Stimulated activated CD8-positive, alpha-beta memory T cell treated with anti-CD3 and anti-CD28 coated beads, Interleukin-7, amount 100 ng/mL, for 48 hours (primary cell): ENCODE results near the gene SH3RF1.

Experiments used
- DNase-seq, 2 donors: peaks; one replicate each; pipeline ENCODE4 v3.0.0-alpha.2; 2020; ENCODE audit warnings: low read depth in 1 of 2; ENCODE audit errors: extremely low read depth in 1 of 2

SH3RF1 gene

DNA sequence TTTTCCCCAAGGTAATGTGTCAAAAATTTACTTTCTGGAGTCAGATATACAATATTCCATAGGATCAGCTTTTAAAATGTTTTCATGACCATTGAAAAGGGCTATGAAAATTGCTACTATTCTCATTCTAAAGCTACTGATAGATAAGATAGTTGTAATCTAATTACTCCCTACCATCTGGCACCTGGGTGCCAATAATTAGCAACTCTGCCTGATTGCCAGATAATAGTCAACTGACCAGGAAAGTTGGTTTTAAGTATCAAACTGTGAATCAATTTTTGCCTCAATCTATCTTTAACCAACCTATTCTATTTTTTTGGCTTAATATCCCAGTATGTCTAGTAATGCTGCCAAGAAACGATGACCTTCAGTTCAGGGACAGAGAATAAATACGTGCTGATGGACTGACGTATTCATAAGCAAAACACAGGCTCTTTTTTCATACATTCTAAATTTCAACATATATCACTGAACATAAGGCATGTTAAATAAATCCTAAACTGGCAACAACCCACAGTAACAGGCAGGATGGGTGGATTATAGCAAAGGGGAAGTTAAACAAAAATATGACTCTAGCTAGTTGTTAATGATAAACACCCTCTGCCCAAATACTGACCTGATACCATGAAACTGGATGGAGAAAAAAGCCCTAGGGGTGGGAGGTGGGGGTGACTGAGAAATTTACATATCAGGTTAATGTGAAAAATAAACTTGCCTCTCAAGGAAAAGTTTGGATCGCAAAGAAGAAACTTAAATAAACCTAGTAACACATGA, 18.2 kb downstream of the SH3RF1 start:
- DNase-seq, result no peak

DNA sequence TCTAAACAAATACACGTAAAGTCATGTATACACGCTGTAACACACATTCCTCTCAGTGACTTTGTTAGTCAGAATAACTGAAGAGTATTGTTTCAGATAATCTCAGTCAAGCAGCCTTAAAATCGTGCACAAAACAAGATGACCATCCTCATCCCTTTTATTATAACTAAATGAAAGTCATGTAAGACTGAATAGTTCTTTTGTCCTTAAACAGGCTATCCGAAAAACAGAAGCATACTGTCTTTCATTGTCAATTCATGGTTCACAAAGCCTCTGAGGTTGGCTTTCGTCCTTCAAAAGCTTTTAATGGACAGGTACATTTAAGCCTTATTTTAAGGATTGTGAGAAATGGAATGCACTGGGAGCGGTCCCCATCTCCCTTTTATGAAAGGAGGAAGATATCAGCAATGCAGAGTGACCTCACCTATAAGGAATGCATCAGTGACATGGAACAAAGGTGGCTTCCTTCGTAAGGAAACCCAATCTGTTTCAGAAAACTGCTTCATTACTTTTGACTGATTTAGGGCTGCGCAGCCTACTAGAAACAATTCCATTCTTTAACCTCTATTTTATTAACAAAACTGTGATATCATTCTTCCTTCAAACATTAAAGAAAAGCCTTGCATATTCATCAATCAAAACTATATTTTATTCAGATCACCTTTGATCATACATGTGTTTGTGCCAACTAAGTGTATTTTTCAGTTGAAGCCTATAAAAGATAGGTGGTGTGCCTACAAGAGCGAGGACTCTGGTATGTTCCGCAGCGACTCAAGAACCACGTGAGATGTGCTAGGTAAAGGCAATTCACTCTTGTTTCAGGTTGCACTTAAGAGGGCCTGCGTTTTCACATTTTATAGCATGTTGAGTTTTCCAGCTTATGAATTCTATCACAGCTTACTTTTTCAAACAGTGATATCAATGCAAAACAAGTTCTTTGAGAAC, 19.2 kb downstream of the SH3RF1 start:
- DNase-seq, result no peak

DNA sequence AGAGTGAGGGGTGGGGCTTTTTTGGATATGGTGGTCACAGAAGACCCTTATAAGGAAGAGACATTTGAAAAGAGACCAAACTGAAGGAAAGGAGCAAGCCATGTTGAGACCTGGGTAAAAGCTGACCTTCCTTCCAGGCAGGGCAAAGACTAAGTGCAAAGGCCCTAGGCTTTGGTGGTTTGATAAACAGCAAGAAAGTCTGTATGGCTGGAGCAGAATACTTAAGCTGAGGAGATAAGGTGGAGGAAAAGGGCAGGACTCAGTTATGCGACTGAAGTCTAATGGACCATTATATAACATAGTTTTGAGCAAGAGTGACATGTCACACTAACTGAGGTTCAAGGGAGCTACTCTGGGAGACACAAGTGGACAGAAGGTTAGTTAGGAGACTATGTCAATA, 20.0 kb downstream of the SH3RF1 start:
- no peak for DNase-seq

DNA sequence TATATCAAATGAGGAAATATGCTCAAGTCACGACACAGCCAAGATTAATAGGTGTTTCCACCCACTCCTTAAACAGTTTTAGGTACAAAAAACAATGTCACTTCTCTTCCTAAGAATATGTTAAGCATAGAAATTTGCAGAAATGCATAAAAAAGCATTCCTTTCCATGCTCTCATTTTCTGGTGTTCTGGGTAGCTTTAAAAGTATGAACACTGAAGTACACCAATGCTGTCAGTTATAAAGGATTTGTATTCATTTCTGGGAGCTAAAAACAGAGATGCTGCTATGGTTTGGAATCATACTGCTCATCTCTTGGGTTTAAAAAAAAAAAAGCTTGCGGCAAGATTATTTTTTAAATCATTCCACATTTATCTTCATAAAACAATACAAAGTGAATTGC, 20.8 kb downstream of the SH3RF1 start:
- no peak for DNase-seq

DNA sequence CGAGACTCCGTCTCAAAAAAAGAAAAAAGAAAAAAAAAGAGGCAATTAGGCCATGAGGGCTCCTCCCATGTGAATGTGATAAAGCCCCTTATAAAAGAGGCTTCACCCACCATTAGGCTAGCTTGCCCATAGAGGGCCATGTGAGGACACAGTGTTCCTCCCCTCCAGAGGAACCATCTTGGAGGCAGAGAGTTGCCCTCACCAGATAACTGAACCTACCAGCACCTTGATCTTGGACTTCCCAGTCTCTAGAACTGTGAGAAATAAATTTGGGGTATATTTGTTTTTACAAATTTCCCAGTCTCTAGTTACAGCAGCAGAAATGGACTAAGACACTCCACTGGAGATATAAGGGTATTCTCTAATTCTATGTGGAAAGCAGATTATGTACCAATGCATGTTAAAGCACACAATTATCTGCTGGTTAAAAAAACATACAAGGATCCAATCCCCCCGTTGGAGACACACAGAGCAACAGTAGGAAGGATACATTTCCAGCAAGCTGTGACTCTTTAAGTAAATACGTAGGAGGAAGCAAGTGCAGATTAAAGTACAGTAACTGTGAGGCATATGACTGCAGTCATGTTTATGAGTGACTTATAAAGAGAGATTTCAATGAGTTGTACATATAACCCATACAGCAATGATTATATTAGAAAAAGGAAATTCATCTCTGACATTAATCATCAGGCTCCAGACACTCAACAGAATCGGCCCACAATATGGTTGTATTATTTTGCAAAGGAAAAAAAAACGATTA, 21.4 kb downstream of the SH3RF1 start:
- DNase-seq, result no peak

DNA sequence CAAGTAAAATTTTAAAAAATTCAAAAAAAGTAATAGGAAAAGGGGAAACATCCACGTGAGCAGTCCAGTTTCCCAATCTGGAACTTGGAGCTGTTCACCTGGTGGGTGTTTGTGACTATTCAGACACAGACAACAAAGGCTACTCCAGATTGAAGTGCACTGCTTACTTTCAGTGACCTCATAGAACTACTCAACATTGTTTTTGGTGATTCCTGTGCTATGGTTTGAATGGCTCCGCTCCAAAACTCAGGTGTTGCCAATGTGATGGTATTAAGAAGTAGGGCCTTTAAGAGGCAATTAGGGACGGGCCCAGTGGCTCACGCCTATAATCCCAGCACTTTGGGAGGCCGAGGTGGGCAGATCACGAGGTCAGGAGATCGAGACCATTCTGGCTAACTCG, 22.1 kb downstream of the SH3RF1 start:
- DNase-seq, result no peak

DNA sequence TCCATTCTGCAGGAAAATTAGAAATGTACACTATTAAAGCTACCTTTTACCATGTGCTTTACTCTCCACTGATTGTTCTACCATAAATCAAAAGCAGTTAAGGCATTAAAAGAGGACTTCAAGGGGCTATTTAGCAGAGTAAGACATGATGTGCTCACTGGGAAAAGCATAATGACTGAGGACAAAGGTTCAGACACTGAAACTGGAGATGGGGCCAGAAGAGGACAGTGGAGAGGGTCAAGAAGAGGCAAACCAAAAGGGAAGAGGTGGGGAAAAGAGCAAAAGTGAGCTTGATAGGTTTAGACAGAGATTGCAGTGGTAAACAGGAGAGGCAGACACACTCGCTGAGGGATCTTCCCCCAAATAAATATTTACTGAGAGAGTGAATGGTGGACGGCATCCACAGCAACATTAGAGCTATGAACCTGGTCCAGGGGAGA, 23.8 kb downstream of the SH3RF1 start:
- DNase-seq, result no peak

DNA sequence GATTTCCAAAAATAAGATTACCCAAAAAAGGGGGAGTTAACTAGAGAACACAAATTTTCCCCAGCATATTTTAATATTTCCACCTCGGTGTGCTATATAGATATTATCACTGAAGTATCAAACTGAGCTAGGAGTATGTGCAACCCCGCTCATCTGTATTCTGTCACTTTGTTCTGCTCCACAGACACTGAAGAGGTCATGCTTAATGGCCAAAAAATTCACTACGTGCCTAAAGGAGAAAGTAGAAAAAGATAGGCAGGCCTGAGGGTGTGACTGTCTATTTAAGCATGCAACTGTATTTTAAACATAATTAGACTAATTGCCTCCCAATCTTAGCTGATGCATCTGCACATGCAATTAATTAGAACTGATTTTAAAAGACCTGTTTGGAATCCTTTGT, 24.5 kb downstream of the SH3RF1 start:
- DNase-seq, result no peak

DNA sequence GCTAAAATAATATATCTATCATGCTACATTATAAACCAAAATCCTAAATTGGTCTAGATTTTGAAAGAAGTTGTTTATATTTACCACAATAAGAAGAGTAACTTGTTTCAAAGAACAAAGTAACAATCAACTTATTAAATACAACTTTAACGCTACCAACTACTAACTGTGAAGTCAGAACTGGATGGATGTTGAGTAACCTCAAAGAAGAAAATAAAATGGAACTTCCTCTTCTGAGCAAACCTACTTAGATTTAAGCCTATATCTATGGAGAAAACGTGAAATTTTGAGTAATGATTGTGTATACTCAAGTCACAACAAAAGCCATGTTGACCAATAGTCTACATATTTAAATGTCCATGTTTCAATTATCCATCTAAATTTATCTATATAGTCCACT, 25.7 kb downstream of the SH3RF1 start:
- DNase-seq, result no peak

DNA sequence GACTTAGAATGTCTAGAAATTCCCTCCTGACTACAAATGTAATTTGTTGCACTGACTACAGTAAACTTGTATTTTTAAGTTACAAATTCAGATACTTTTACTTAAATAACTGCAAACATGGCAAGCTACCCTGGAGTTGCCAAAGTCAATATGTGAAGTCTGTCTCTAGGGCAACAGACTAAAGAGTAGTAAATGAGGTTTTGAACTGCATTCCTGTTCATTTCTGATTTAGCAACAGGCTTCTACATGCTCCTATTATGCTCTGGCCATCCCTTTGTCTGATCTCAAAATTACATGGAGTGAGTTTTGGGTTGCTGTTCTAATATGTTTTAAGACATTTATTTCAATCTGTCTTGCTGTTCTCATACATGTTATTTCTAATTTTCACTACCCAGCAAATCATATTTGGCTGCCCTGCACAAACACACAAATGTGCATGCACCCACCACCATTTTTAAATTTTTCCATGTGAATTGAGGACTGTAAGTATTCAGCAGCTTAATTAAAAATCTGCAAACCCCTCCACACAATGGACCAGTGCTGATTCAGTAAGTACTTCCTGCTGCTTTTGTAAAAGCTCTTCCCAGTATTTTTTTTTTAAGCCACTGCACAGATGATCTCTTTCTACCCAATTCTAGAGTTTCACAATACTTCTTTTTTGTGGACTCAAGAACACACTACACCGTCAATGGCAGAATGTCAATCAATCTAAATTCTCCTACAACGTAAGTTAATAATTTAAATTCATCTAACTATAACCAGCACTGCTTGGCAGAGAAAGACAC, 26.7 kb downstream of the SH3RF1 start:
- DNase-seq, result no peak

DNA sequence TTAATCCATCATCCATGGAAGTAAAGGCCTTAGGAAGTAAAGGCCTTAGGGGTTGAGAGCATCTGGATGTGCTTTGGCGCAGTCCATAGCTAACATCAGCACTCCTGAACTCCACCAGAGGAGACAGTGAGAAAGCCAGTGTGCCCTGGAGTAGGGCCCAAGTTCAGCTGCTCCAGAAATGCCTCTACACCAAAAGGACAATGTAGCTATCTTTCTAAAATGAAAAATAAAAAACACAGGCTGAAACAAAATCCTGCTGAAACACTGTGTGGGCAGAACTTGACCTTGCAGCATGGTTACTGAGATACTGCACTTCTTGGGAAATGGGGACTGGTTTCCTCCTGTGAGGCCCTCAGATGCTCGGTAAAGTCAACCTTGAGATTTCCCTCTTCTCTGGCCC, 29.3 kb downstream of the SH3RF1 start:
- no peak for DNase-seq

DNA sequence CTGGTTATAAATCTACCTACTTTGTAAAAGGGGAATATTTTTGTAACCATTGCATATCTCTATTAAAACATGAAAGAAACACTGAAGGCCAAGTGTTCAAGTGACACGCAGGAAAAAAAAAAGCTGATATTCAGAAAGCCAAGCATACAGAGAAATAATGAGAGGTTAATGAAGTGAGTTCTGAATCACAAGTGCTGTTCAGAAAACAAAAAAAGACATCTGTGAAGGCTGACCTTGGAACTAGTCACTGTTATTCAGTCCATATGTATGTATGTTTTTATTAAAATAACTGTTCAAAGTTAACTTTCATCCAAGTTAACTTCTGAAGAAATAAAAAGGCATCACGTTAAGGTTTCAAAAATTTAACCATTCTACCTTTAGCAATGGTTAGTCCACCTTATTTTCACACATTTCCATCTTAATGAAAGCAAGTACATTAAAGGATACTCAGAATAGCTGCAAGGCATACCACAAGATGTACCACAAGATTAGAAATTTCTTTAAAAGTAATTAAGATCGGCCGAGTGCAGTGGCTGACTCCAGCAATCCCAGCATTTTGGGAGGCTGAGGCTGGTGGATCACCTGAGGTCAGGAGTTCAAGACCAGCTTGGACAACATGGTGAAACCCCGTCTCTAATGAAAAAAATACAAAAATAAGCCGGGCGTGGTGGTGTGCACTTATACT, 31.4 kb downstream of the SH3RF1 start:
- DNase-seq, result no peak

DNA sequence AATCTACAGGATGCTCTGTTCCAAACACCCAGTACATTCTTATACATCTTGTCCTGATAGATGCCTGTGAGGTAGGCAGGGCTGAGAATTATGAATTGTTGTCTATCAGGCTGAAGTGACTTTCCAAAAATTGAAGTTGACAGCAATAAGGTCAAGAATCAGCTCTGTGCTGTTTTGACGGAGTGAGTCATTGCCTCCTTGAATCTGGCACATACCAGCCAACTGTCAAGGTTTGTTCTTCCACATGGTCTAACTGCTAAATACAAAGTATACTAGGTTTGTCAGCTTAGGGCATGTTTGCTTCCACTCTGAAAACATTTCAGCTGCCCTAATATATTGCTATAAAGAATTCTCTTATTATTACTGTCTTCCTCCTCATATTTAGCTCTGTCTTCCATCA, 32.3 kb downstream of the SH3RF1 start:
- DNase-seq, result no peak

DNA sequence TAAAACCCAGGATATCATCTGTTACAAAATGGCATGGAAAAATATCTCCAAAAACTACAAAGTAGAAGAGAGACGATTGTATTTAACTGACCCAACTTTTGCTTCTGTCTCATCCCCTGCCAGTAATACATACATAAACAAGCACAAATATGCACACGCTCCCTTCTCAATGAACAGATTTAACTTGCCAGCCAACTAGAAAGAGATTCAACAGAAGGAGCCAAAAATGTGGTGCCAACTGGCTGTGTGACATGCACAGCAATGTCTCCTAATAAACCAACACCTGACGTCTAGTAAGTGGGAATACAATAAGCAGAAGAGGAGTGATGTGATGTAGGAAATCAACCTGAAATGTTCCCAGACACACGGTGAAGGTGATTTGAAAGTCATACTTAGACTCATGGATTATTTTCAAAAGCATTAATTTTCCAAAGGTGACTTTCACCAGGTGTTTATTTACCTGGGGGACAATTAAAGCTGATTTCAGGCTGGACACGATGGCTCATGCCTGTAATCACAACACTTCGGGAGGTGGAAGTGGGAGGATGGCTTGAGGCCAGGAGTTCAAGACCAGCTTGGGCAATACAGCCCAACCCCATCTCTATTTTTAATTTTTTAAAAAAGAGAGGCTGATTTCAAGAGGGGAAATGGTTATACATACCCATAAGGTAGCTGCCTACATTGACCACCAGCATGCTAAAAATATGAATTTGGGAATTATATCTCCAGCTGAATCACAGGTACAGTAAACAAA, 33.7 kb downstream of the SH3RF1 start:
- DNase-seq, result no peak

DNA sequence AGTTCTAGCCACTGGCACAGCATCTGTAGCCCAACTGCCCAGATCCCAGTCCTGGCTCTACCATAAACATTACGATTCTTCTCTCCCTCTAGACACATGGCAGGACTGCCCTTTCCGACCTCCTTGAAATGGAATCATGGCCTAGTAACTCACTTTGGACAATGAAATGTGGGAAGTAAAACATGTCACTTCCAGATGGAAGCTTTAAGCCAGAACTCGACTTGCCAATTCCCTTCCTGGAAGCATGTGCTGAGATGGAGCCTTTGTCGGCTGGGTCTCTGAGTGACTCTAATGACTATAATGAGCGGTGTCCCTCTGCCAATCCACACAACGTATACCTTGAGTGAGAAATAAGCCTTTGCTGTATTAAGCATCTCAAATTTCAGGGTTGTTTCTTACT, 34.7 kb downstream of the SH3RF1 start:
- no peak for DNase-seq

DNA sequence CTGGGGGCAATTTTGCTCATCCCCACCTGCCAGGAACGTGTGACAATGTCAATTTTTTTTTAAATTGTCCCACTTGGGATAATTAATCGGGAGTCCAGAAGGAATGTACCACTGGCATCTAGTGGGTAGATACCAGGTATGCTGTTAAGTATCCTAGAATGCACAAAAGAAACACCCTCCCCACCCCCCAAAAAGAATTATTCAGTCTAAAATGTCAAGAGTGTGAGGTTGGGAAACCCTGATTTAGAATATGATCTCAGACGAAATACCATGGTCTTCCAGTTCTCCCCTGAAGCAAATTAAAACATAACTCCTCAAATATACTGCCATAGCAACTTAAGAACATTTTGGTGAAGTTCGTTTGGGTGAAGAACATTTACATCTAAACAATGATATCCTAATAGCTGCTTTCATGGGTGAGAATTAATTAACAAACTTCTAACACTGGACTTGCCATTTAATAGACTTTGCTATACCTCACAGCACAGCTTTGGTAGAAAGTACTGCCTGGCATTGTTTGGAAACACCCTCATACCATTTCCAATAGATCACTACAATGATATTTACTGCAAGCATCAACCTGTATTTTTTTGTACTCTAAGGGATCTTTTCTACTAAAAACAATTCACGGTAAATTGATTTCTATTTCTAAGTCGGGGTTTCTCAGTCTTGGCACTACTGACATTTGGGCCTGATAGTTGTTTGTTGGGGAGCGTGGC, 36.5 kb downstream of the SH3RF1 start:
- DNase-seq, result no peak

DNA sequence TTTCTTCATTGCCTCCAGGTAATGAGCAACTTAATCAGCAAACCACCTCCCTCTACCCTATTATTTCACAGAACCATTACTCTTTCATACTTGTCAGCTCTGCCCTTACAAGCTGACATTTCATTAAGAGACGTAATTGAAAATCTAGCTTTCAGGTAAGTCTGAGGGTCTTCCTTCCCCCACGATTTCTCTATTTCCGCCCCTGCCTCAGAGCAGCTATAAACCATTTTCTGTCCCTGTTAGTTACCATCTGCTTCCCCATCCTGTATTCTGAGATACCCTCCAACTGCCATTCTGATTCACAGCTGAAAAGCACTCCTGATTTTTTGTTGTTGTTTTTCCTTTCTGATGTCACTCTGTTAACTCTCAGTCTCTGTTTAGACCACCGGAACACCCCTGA, 37.1 kb downstream of the SH3RF1 start:
- no peak for DNase-seq

DNA sequence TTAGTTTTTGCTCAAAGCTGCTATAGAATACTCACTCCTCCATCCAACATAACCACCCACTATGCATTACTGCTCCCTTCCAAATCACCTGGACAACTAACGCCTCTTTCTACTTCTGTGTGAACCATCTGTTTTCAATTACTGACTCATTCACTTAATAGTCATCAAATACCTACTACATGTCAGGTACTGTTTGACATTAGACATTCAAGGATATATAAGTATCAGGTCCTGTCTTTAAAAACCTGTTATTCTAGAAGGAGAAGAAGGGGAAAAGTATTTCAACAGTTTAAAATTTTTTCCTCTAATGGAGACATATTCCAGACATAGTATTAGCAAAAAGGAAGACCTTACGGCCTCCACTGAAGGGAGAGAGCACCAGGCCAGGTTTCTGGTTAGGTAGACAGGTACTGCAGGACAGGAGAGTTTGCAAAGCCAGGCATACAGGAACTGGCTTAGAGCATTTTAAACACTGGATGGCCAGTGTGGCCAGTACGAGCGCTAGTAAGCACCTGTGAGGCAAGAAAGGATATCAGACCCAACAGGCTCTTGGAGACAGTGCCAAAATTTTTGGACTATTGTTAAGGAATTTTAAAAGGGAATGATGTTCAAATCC, 39.0 kb downstream of the SH3RF1 start:
- no peak for DNase-seq
